ENCODE data around the gene CCDC33.

Gene CCDC33

GRCh38 chr15:74209997-74210671 is 26.0 kb upstream of the CCDC33 start:
- Histone ChIP-seq H3K27me3 (peaks cover 5% of the 10 kb centered on the region), H3K9me3 (no peaks in the 10 kb centered on the region), H3K27ac (no peak overlapping the region), H3K4me3 (ENCODE audit: low read depth in 1 of 2, low read length in 1 of 2) (no peak overlapping the region), H3K36me3 (no peaks in the 10 kb centered on the region), H3K4me1 (ENCODE audit: control insufficient read depth in 1 of 2, insufficient read depth in 1 of 2, low read depth in 1 of 2, low read length in 1 of 2) (no peaks in the 10 kb centered on the region)
- TF ChIP-seq CTCF (IDR thresholded peaks at IDR 0.05), result no peak

- Histone ChIP-seq H3K9me3 (no peaks in the 10 kb centered on the region), H3K27ac (no peak overlapping the region), H3K27me3 (peaks cover 5% of the 10 kb centered on the region), H3K4me1 (ENCODE audit: control insufficient read depth in 1 of 2, insufficient read depth in 1 of 2, low read depth in 1 of 2, low read length in 1 of 2) (no peaks in the 10 kb centered on the region), H3K36me3 (no peaks in the 10 kb centered on the region), H3K4me3 (ENCODE audit: low read depth in 1 of 2, low read length in 1 of 2) (no peak overlapping the region)
- no peak for TF ChIP-seq CTCF (IDR thresholded peaks at IDR 0.05)
These were observed 25.4 kb upstream of the CCDC33 start for GRCh38 chr15:74210729-74211128.

DNA sequence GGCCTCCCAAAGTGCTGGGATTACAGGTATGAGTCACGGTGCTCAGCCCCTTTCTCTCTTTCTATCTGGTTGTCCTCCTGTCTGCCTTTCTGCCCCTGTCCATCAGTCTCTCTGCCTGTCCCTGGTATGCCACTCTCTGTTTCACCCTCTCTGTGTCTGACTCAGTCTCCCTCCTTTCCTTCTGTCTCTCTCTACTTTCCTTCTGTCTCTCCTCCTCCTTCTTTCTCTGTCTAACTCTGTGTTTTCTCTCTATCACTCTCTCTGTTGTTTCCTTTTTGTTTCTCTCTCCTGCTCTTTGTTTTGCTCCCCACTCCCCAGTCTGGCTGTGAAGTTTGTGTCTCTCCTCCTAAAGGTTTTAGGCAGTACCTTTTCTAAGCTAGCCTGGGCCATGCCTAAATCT is 24.5 kb upstream of the CCDC33 start:
- no peak overlapping the region for H3K27ac ChIP-seq
- no peak for TF ChIP-seq CTCF (IDR thresholded peaks at IDR 0.05)
- H3K4me1 ChIP-seq (ENCODE audit: control insufficient read depth in 1 of 2, insufficient read depth in 1 of 2, low read depth in 1 of 2, low read length in 1 of 2), result no peaks in the 10 kb centered on the region
- no peaks in the 10 kb centered on the region for H3K36me3 ChIP-seq
- H3K27me3 ChIP-seq, result peaks cover 5% of the 10 kb centered on the region
- no peak overlapping the region for H3K4me3 ChIP-seq (ENCODE audit: low read depth in 1 of 2, low read length in 1 of 2)
- no peaks in the 10 kb centered on the region for H3K9me3 ChIP-seq

DNA sequence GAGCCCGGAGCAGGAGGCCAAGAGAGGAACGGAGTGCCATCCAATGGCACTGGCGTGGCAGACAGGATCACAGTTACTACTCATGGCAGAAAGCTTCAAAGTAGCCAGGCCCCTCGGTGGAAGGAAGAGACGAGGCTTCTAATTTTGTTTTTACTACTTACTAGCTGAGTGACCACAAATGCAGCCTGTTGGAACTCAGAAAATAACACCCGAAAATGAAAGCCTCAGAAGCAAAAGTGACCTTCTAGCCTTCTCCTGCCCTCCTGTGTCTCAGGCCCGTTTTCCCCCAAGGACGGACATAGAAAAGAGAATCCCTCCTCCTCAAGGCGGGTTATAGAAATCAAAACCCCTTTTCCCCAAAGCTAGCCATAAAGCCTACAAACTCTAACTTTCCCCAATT is 23.6 kb upstream of the CCDC33 start:
- no peak overlapping the region for H3K27ac ChIP-seq
- H3K27me3 ChIP-seq, result peaks cover 5% of the 10 kb centered on the region
- H3K36me3 ChIP-seq, result no peaks in the 10 kb centered on the region
- TF ChIP-seq CTCF (IDR thresholded peaks at IDR 0.05), result no peak
- H3K4me3 ChIP-seq (ENCODE audit: low read depth in 1 of 2, low read length in 1 of 2), result no peak overlapping the region
- no peaks in the 10 kb centered on the region for H3K4me1 ChIP-seq (ENCODE audit: control insufficient read depth in 1 of 2, insufficient read depth in 1 of 2, low read depth in 1 of 2, low read length in 1 of 2)
- no peaks in the 10 kb centered on the region for H3K9me3 ChIP-seq

GRCh38 chr15:74213858-74214284 is 22.3 kb upstream of the CCDC33 start:
- Histone ChIP-seq H3K9me3 (no peaks in the 10 kb centered on the region), H3K4me1 (ENCODE audit: control insufficient read depth in 1 of 2, insufficient read depth in 1 of 2, low read depth in 1 of 2, low read length in 1 of 2) (no peaks in the 10 kb centered on the region), H3K27me3 (no peaks in the 10 kb centered on the region), H3K4me3 (ENCODE audit: low read depth in 1 of 2, low read length in 1 of 2) (no peak overlapping the region), H3K27ac (no peak overlapping the region), H3K36me3 (no peaks in the 10 kb centered on the region)
- TF ChIP-seq CTCF (IDR thresholded peaks at IDR 0.05), result no peak

Data from neutrophil (primary cell).